Gastroesophageal sphincter (tissue), 4 donors: ENCODE measurements around the gene CP. TPM values are rescaled to one million over a fixed set of nuclear protein-coding genes. Genes with fewer than 3 reads are reported as not detected.

Experiments used
- ATAC-seq: fragments of 150-250 bp; one replicate; pipeline ENCODE4 v1.9.1; 2016; ENCODE audit warnings: mild to moderate bottlenecking, moderate library complexity
- H3K27ac ChIP-seq, 4 donors: fragments of 200-600 bp; sonication (generic) in 3 of 4; 1 replicate in 3 of 4; 2 replicates in 1 of 4; pipeline ENCODE4 v1.5.1; 2016 to 2019
- H3K27me3 ChIP-seq: fragments of 200-600 bp; sonication (generic); one replicate; pipeline ENCODE4 v1.5.1; 2019
- H3K36me3 ChIP-seq, 2 donors: fragments of 200-600 bp; sonication (generic); one replicate each; pipeline ENCODE4 v1.5.1; 2019; ENCODE audit warnings: control low read depth in 1 of 2
- H3K4me1 ChIP-seq, 3 donors: fragments of 200-600 bp; sonication (generic); 1 replicate in 2 of 3; 2 replicates in 1 of 3; pipeline ENCODE4 v1.5.1; 2016 to 2019; ENCODE audit warnings: control low read depth in 2 of 3
- H3K4me3 ChIP-seq, 2 donors: fragments of 200-600 bp; sonication (generic); one replicate each; pipeline ENCODE4 v1.5.1; 2019; ENCODE audit warnings: mild to moderate bottlenecking in 1 of 2, moderate library complexity in 1 of 2
- H3K9me3 ChIP-seq, 3 donors: fragments of 200-600 bp; sonication (generic); one replicate each; pipeline ENCODE4 v1.5.1; 2017 to 2019; ENCODE audit warnings: control low read depth in 2 of 3
- EP300 ChIP-seq: sonication (generic); formaldehyde crosslinking; IDR thresholded peaks from one replicate; pipeline ENCODE4 v1.6.1; 2017; ENCODE audit warnings: antibody characterized with exemption, mild to moderate bottlenecking
- POLR2A ChIP-seq, 2 donors: fragments of 450-650 bp; IDR thresholded peaks; one replicate each; pipeline ENCODE4 v1.6.1; 2017; ENCODE audit warnings: antibody characterized with exemption in 2 of 2, mild to moderate bottlenecking in 2 of 2, moderate library complexity in 1 of 2
- POLR2AphosphoS5 ChIP-seq: sonication (generic); formaldehyde crosslinking; IDR thresholded peaks from one replicate; pipeline ENCODE4 v1.6.1; 2017; ENCODE audit warnings: antibody characterized with exemption
- WGBS, 2 donors: methylation state at CpG; one replicate each; pipeline ENCODE4 v1.1.5; 2018; ENCODE audit warnings: low coverage in 1 of 2; 5-methylcytosine and 5-hydroxymethylcytosine counted together
- total RNA-seq, 4 donors: library from RNA; depleted of rRNA; stranded (reverse); fragments of >200 nt; gene quantifications; one replicate each; pipeline ENCODE4 v1.1.0, GENCODE V29; 2016
- TF ChIP-seq, protein P1 (sequence below), 4 experiments: fragments of 200-600 bp in 2 of 4; fragments of 450-650 bp in 2 of 4; sonication (generic) in 1 of 4; IDR thresholded peaks; one replicate each; pipeline ENCODE4 v1.5.1; 2017 to 2019; ENCODE audit warnings: antibody characterized with exemption in 4 of 4, mild to moderate bottlenecking in 2 of 4, moderate library complexity in 2 of 4

CP gene
- total RNA-seq, 4 donors from 2014 or later, result 2.3 to 44.8 (median 12.5) TPM

DNA sequence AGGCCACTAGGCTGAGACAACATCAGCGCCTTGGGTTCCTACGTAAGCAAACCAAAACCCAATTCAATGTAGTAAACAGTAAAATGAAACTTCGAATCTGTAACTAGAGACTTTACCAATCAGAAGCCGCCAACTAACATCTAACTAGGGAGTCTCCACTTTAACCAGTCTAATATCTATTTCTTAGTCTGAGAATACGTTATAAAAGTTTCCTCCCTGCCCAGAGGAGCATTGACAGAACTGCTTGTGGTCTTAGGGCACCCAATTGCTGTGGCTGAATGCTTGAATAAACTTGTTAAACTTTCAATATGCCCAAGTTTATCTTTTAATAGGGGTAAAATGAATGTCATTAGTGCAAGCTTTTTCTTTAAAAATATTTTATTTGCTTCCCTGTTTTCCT is 4.3 kb downstream of the CP start:
- TF ChIP-seq, protein P1, sequence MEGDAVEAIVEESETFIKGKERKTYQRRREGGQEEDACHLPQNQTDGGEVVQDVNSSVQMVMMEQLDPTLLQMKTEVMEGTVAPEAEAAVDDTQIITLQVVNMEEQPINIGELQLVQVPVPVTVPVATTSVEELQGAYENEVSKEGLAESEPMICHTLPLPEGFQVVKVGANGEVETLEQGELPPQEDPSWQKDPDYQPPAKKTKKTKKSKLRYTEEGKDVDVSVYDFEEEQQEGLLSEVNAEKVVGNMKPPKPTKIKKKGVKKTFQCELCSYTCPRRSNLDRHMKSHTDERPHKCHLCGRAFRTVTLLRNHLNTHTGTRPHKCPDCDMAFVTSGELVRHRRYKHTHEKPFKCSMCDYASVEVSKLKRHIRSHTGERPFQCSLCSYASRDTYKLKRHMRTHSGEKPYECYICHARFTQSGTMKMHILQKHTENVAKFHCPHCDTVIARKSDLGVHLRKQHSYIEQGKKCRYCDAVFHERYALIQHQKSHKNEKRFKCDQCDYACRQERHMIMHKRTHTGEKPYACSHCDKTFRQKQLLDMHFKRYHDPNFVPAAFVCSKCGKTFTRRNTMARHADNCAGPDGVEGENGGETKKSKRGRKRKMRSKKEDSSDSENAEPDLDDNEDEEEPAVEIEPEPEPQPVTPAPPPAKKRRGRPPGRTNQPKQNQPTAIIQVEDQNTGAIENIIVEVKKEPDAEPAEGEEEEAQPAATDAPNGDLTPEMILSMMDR (IDR thresholded peaks at IDR 0.05), result no peak
- Histone ChIP-seq H3K36me3 (no peaks in the 10 kb centered on the region), H3K27me3 (no peaks in the 10 kb centered on the region), H3K9me3 (no peaks in the 10 kb centered on the region), H3K27ac (no peak overlapping the region), H3K4me3 (no peak overlapping the region), H3K4me1 (peaks cover 0 to 3% (median 0%) of the 10 kb centered on the region in 3 donors)
- ATAC-seq, result no peak
- WGBS, 2 donors, result 87 to 92% methylated on average over 5 of the region's 5 CpGs

DNA sequence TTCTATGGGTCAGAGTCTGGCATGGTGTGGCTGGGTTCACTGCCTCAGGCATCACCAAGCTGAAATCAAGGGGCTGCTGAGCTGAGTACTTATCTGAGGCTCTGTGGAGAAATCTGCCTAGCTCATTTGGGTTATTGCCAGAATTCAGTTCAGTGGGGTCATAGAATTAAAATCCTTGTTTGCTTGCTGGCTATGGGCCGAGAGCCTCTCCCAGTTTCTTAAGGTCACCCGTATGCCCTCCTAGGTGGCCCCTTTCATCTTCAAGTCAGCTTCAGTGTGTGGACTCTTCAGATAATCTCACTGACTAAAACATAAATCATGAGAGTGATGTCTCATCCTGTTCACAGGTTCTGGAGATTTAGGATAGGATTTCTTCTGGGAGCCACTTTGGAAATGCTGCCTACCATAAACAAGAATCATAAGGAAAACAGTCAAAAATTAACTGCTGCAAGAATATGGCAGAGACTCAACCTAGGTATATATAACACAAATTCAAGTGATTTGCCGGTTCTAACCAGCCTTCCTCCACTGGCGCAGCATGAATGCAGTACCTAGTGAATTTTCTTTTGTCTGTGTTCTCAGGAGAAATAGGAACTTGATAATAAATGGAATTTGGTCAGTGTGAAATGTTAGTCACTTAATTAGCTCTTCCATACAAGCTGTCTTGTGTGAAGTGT is 5.3 kb downstream of the CP start:
- TF ChIP-seq POLR2AphosphoS5 (no peak), EP300 (no peak), POLR2A (IDR thresholded peaks at IDR 0.05) (no peak)
- TF ChIP-seq, protein P1 (IDR thresholded peaks at IDR 0.05), result no peak
- Histone ChIP-seq H3K4me3 (no peak overlapping the region), H3K27ac (no peak overlapping the region), H3K9me3 (no peaks in the 10 kb centered on the region), H3K4me1 (peaks cover 0 to 3% (median 0%) of the 10 kb centered on the region in 3 donors), H3K36me3 (no peaks in the 10 kb centered on the region), H3K27me3 (no peaks in the 10 kb centered on the region)
- ATAC-seq, result no peak
- 67 to 83% methylated on average over 3 to 4 of the region's 4 CpGs for WGBS, 2 donors

DNA sequence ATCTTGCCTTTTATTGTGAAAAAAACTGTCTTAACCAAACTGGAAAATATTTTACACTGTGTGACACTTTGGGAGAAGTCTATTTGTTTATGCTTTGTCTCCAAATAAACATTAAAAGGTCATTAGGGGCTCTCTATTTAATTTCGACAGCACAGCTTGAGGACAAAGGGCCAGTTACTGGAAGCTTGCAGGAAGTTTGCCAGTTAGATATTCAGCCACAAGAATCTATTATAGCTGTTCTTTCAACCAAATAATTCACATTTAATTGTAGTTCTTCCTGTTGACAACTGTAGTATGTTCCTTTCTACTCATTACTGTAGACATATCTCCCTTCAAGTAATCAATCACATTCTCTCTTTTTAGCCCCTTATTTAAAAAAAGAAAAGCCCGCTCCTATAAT is 6.1 kb downstream of the CP start:
- Histone ChIP-seq H3K4me3 (no peak overlapping the region), H3K27me3 (no peaks in the 10 kb centered on the region), H3K9me3 (no peaks in the 10 kb centered on the region), H3K4me1 (peaks cover 0 to 3% (median 0%) of the 10 kb centered on the region in 3 donors), H3K27ac (no peak overlapping the region), H3K36me3 (no peaks in the 10 kb centered on the region)
- ATAC-seq, result no peak
- 75 to 81% methylated on average over 1 to 2 of the region's 2 CpGs for WGBS, 2 donors
- TF ChIP-seq POLR2A (IDR thresholded peaks at IDR 0.05) (no peak), EP300 (no peak), POLR2AphosphoS5 (no peak)
- TF ChIP-seq, protein P1 (IDR thresholded peaks at IDR 0.05), result no peak

DNA sequence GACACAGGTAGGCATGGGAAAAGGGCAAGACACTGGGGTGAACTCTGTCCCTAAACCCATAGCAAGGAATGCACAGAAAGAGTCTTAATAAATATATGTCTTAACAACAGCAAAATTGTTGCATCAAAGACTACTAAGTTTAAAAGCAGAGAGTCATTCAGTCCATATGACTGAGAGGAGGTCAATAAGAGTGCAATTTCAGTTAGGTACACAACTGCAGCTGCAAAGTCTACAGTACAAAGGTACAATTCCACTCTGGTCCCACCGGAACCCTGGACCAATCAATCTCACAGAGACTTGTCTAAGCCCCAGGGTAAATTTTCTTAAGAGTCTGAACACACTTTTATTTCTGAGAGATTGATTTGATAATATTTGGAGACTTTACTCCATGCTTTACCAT is 6.9 kb downstream of the CP start:
- Histone ChIP-seq H3K4me1 (peaks cover 0 to 3% (median 0%) of the 10 kb centered on the region in 3 donors), H3K4me3 (no peak overlapping the region), H3K36me3 (no peaks in the 10 kb centered on the region), H3K9me3 (no peaks in the 10 kb centered on the region), H3K27me3 (no peaks in the 10 kb centered on the region), H3K27ac (no peak overlapping the region)
- WGBS, 2 donors, result 73% methylated on average over 1 of the region's 1 CpG; no CpG with 5 or more reads in 1 of the 2 donors
- ATAC-seq, result no peak
- no peak for TF ChIP-seq EP300
- TF ChIP-seq POLR2AphosphoS5, result no peak
- no peak for TF ChIP-seq POLR2A (IDR thresholded peaks at IDR 0.05)
- TF ChIP-seq, protein P1 (IDR thresholded peaks at IDR 0.05), result no peak

DNA sequence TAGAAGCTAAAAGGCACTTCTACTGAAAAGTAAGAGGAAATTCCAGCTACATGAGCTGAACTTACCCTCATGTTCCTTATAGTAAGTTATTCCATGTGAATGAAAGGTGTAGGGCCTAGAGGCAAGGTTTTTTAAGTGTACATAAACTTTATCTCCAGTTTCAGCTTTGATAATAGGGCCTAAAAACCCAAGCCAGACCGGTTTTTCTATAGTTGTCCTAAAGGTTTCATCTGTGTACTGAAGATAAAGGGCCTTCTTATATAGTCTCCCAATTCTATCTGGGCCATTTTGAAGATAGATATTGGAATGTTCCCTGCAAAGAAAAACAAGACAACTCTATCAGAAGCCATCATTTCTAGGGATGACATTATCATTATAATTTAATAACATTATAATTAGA is 9.2 kb downstream of the CP start:
- Histone ChIP-seq H3K4me3 (no peak overlapping the region), H3K36me3 (no peaks in the 10 kb centered on the region), H3K27ac (no peak overlapping the region), H3K27me3 (no peaks in the 10 kb centered on the region), H3K9me3 (no peaks in the 10 kb centered on the region), H3K4me1 (peaks cover 0 to 3% (median 0%) of the 10 kb centered on the region in 3 donors)
- ATAC-seq, result no peak
- WGBS, 2 donors, result 91 to 100% methylated on average over 1 of the region's 1 CpG
- TF ChIP-seq, protein P1 (IDR thresholded peaks at IDR 0.05), result no peak
- TF ChIP-seq POLR2A (IDR thresholded peaks at IDR 0.05) (no peak), EP300 (no peak), POLR2AphosphoS5 (no peak)
